Mammary epithelial cell (primary cell): ENCODE measurements around the gene RGS16.

Experiments
- EZH2 ChIP-seq: IDR thresholded peaks from 2 replicates; pipeline ENCODE4 v1.6.1; 2012; ENCODE audit warnings: low read length, inconsistent platforms, borderline replicate concordance
- TF ChIP-seq, protein P1 (sequence below), 2 donors: IDR thresholded peaks in 1 of 2; conservative IDR thresholded peaks in 1 of 2; 2 replicates each; pipeline ENCODE4 v1.5.1; 2011 to 2012; ENCODE audit warnings: inconsistent platforms in 2 of 2, low read length in 2 of 2, mild to moderate bottlenecking in 2 of 2, control low read depth in 1 of 2, low read depth in 1 of 2; ENCODE audit not compliant: insufficient read depth in 1 of 2; ENCODE audit errors: extremely low read depth in 1 of 2

DNA sequence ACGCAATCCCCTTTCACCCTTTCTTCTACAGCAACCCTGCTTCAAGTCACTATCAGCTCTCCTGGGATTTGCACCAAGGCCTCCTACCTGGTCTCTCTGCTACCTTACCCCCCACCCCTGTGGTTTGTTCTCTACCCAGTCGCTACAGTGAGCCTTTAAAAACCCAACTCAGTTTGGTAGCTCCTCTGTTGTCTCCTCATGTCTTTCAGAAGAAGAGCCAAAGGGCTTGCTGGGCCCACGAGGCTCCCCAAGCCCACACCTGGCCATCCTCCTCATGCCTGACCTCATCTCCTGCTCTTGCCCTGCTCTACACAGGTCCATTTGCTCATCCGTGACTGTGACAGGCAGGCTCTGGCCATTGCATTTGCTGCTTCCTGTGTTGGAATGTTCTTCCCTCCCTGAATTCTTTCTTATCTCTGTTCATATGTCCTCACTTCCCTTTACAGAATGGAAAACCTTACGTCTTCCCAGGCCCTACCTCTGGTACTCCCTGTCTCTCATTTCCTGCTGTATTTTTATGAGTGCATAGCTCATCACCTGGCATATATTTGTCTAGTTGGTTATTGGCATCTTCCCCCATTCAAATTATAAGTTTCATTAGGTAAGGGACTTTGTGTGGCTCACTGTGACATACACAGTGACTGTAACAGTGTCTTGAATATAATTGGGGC lies 3.3 kb downstream of the RGS16 start:
- TF ChIP-seq, protein P1, sequence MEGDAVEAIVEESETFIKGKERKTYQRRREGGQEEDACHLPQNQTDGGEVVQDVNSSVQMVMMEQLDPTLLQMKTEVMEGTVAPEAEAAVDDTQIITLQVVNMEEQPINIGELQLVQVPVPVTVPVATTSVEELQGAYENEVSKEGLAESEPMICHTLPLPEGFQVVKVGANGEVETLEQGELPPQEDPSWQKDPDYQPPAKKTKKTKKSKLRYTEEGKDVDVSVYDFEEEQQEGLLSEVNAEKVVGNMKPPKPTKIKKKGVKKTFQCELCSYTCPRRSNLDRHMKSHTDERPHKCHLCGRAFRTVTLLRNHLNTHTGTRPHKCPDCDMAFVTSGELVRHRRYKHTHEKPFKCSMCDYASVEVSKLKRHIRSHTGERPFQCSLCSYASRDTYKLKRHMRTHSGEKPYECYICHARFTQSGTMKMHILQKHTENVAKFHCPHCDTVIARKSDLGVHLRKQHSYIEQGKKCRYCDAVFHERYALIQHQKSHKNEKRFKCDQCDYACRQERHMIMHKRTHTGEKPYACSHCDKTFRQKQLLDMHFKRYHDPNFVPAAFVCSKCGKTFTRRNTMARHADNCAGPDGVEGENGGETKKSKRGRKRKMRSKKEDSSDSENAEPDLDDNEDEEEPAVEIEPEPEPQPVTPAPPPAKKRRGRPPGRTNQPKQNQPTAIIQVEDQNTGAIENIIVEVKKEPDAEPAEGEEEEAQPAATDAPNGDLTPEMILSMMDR (conservative IDR thresholded peaks at IDR 0.05 in 1 of 2, IDR thresholded peaks at IDR 0.05 in 1 of 2; ENCODE audit: extremely low read depth in 1 of 2, insufficient read depth in 1 of 2, low read depth in 1 of 2, low read length in 2 of 2) = no peak
- TF ChIP-seq EZH2 = no peak
